ENCODE data around the gene INTS3.
A peak's percentile ranks its signal among the peaks of the same experiment; 100 is the strongest.

INTS3 gene

GRCh38 chr1:153798468-153798780, 70.6 kb downstream of the INTS3 start:
- no peak for DNase-seq (ENCODE audit: low read depth)

DNA sequence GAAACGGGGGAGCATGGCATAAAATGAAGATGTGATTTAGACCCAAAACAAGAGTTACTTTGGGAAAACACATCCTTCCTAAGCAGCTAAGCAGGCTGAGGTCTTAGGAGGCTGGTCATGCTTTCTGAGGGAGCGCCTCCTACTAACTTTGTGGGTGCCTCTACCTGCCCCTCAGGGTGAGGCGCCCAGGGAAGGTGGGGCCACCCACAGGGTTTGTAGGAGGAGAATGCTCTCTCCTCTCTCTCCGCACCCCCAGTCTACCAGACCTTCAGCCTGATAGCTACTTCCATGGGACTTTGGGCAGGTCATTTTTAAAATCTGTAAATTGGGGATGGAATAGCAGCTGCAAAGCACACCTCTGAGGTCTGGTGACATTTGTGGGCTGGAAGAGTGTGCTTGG, 71.2 kb downstream of the INTS3 start:
- no peak for DNase-seq (ENCODE audit: low read depth)

- no peak for DNase-seq (ENCODE audit: low read depth)
These were observed 72.0 kb downstream of the INTS3 start for GRCh38 chr1:153799566-153800465.

DNA sequence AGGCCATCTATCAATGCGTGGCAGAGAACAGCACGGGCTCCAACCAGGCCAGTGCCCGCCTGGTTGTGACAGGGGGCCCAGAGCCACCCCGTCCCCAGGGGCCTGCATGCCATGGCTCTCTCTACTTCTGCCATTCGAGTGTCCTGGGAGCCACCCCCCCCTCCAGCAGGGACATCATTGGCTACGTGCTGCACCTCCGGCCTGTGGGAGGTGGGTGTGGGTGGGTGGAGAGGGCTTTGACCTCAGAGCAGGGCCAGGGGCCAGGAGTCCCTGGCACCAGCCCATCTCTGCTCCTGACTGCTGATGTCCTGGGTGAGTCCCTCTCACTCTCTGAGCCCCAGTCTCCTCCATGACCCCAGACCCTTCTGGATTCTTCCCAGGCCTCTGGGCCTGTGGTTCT, 72.7 kb downstream of the INTS3 start:
- DNase-seq (ENCODE audit: low read depth), result no peak

DNA sequence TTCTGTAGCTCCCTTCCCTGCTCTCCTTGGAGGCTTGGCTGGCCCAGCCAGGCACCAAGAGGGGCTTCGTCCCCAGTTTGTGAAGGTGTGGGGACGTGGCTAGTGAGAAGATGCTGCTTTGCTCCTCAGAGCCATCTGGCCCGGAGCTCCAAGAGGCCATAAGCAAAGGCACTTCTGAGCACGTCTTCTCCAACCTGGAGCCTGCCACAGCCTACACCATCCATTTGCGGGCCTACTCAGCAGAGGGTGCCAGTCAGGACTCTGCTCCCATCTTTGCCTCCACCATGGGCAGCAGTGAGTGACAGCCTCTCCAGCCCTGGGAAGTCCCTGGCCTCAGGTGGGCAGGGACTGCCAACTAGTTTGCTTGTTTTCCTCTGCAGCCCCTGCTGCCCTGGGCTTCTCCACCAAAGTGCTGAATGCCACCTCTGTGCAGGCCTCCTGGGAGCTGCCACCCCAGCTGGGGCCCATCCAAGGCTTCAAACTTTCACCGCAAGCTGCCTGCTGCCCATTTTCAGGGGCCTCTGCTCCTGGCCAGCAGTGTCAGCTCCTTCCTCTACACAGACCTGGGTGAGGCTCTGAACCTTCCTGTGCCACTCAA, 73.3 kb downstream of the INTS3 start:
- no peak for DNase-seq (ENCODE audit: low read depth)

DNA sequence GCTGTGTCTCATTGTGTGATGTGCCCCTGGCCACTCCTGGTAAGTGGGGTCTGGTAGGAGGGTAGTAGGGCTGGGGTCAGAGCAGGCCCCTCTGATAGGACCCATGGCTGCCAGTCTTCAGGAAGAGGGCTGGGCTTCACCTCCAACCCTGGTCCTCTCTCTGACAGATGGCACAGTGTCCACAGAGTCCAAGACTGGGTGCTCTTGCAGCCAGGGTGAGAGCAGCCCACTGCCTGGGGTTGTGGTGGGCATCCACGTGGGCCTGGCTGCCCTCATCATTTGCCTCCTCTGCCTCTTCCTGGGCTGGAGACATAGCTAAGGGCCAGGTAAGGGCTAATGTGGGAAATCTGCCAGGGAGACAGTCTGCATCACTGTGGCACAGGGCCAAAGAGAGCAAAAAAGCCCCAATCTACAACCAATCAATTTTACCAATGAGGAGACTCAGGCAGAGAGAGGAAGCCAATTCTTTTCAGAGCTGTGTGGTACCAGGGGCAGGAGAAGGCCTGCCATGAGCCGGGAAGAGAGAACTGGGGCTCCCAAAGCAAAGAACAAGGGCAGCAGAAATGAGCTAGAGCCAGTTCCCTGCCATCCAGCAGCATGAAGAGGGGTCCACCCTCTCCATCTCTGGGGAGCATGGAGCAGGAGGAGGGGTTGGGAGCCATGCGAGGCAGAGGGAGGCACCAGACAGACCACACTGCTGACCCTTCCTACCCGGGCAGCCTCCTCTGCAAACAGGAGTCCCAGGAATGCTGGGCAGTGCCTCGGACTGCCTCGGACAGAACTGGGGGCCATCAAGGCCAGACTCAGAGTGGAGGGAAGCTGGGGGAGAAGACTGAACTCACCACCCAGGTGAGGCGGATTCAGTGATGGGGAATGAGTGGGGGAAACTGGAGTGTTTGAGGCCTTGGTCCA, 74.2 kb downstream of the INTS3 start:
- DNase-seq (ENCODE audit: low read depth), result no peak

DNA sequence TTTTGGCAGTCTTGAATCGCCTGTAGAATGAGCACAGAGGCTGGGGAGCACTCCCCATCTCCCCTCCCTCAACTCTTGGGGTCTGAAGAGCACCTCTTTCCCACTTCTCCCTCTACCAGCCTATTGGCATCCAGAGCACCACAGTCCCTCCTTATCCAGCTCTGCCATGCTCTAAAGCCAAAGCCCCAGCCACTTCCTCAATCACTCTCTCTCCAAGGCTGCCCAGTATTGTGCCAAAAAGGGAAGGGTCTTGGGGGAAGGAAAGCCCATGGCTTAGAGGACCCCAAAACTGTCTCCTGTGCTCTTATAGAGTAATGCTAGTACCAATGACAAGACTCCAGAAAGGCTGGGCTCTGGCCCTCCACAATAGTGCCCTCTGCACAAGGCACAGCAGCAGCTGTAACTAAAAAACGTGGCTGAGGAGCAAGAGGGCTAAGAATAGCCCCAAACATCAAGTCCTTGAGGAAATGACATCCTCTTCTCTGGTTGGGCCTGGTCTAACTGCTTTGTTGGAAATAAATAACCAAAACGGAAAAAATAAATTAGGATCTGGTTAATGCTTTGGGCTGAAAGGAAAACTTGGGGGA, 75.7 kb downstream of the INTS3 start:
- DNase-seq (ENCODE audit: low read depth), result no peak

DNA sequence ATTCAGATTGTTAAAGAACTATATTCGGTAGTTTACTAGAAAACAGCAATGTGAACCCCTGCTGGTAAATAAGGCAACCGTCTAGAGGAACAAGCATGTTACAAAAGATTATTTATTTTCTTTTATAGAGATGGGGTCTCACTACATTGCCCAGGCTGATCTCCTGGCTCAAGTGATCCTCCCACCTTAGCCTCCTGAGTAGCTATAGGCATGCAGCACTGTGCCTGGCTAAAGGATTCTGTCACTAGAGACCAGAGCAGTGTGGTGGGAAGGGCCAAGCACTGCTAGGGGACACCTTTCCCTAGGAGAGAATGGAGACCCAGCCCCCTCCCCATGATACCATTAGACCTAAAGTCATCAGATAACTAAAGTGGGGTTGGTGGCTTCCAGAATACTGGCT, 76.3 kb downstream of the INTS3 start:
- no peak for DNase-seq (ENCODE audit: low read depth)

GRCh38 chr1:153805042-153805745, 77.3 kb downstream of the INTS3 start:
- DNase-seq (ENCODE audit: low read depth), result peak; percentile 51

GRCh38 chr1:153805886-153806719, 78.3 kb downstream of the INTS3 start:
- no peak for DNase-seq (ENCODE audit: low read depth)

DNA sequence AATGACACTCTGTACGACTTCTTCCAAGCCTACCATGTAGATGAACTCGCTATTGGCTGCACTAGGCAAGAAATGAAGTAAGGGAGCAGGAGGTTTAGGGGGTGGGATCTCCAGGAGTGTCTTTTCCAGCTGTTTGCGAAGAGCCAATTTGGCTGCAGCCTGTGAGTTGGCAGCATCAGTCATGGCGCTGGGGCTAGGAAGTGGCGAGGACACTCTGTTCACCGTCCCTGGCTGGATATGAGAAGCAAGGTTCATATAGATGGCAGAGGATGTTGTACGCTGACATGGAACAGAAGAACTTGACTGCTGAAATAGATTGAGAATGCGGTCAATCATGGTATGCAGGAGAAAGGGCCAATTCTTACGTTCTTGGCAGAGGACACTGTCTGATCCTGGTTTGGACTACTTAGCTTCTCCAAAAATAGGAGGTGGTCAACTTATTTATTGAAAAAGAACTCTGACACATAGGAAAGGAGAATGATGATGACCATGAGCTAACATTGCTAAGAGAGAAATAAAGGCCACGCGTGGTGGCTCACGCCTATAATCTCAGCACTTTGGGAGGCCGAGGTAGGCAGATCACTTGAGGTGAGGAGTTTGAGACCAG, 88.5 kb downstream of the INTS3 start:
- DNase-seq (ENCODE audit: low read depth), result no peak

GRCh38 chr1:153818876-153819275, 91.0 kb downstream of the INTS3 start:
- DNase-seq (ENCODE audit: low read depth), result no peak
